GM21528 (cell line): ENCODE data around the gene CYP26B1.

Experiments
- ATAC-seq: cut with Tn5 transposase; IDR thresholded peaks from one replicate; pipeline ENCODE4 v1.9.1; 2021; ENCODE audit warnings: mild to moderate bottlenecking, moderate library complexity; ENCODE audit not compliant: unreplicated experiment, low FRiP score

The CYP26B1 gene

GRCh38 chr2:72155737-72156136 lies 8.1 kb upstream of the CYP26B1 start:
- no peak for ATAC-seq

- no peak for ATAC-seq
These were observed 7.5 kb upstream of the CYP26B1 start for GRCh38 chr2:72155151-72155550.

- ATAC-seq: no peak
These were observed 6.8 kb upstream of the CYP26B1 start for GRCh38 chr2:72154386-72154975.

GRCh38 chr2:72153924-72154323 lies 6.3 kb upstream of the CYP26B1 start:
- ATAC-seq: no peak

GRCh38 chr2:72153026-72153791 lies 5.5 kb upstream of the CYP26B1 start:
- ATAC-seq: no peak

GRCh38 chr2:72150861-72151356 lies 3.2 kb upstream of the CYP26B1 start:
- no peak for ATAC-seq

- no peak for ATAC-seq
These were observed 2.6 kb upstream of the CYP26B1 start for GRCh38 chr2:72150157-72150860.

GRCh38 chr2:72149556-72150156 lies 2.0 kb upstream of the CYP26B1 start:
- no peak for ATAC-seq

- ATAC-seq: no peak
These were observed 1.3 kb upstream of the CYP26B1 start for GRCh38 chr2:72148837-72149555.

GRCh38 chr2:72148003-72148836 lies 558 bp upstream of the CYP26B1 start:
- ATAC-seq: no peak

- ATAC-seq: no peak
These were observed 1.0 kb downstream of the CYP26B1 start for GRCh38 chr2:72146347-72147302.

GRCh38 chr2:72145658-72146329 lies 1.9 kb downstream of the CYP26B1 start:
- ATAC-seq: no peak

GRCh38 chr2:72145289-72145657 lies 2.4 kb downstream of the CYP26B1 start:
- ATAC-seq: no peak

GRCh38 chr2:72144632-72145288 lies 2.9 kb downstream of the CYP26B1 start:
- no peak for ATAC-seq

GRCh38 chr2:72144274-72144631 lies 3.4 kb downstream of the CYP26B1 start:
- ATAC-seq: no peak

GRCh38 chr2:72143441-72144273 lies 4.0 kb downstream of the CYP26B1 start:
- no peak for ATAC-seq
